H9 (cell line): ENCODE measurements around the gene ADAM11. TPM values are rescaled to one million over a fixed set of nuclear protein-coding genes. Genes with fewer than 3 reads are reported as not detected.

Experiments used
- DNase-seq: peaks from one replicate; pipeline ENCODE4 v3.0.0-alpha.2; 2017
- H2AFZ ChIP-seq: one replicate; pipeline ENCODE4 v1.6.1; 2013; ENCODE audit warnings: mild to moderate bottlenecking, low read length, control low read depth, moderate library complexity
- H2AK5ac ChIP-seq: 2 replicates; pipeline ENCODE4 v1.6.1; 2013; ENCODE audit warnings: low read length, control low read depth, mixed read lengths; ENCODE audit not compliant: insufficient read length
- H2BK120ac ChIP-seq: one replicate; pipeline ENCODE4 v1.6.1; 2013; ENCODE audit warnings: low read depth, mild to moderate bottlenecking, low read length, control low read depth, inconsistent platforms; ENCODE audit not compliant: poor library complexity, severe bottlenecking
- H2BK12ac ChIP-seq: 2 replicates; pipeline ENCODE4 v1.6.1; 2013; ENCODE audit warnings: low read length, control low read depth, mixed read lengths, low read depth; ENCODE audit not compliant: insufficient read length
- H2BK15ac ChIP-seq: 2 replicates; pipeline ENCODE4 v1.6.1; 2013; ENCODE audit warnings: low read depth, low read length, control low read depth
- H2BK20ac ChIP-seq: one replicate; pipeline ENCODE4 v1.6.1; 2013; ENCODE audit warnings: low read depth, mild to moderate bottlenecking, low read length, control low read depth, inconsistent platforms; ENCODE audit not compliant: poor library complexity, severe bottlenecking
- H2BK5ac ChIP-seq: 2 replicates; pipeline ENCODE4 v1.6.1; 2013; ENCODE audit warnings: low read length, control low read depth, mixed read lengths; ENCODE audit not compliant: insufficient read length
- H3K14ac ChIP-seq: 2 replicates; pipeline ENCODE4 v1.6.1; 2013; ENCODE audit warnings: low read length, control low read depth; ENCODE audit not compliant: insufficient read depth
- H3K18ac ChIP-seq: 2 replicates; pipeline ENCODE4 v1.6.1; 2013; ENCODE audit warnings: low read depth, mild to moderate bottlenecking, mixed read lengths, low read length, control low read depth; ENCODE audit not compliant: insufficient read length
- H3K23ac ChIP-seq: 2 replicates; pipeline ENCODE4 v1.6.1; 2013; ENCODE audit warnings: low read length, control low read depth, mixed read lengths, low read depth; ENCODE audit not compliant: insufficient read length
- H3K23me2 ChIP-seq: 2 replicates; pipeline ENCODE4 v1.6.1; 2013; ENCODE audit warnings: low read depth, mild to moderate bottlenecking, mixed read lengths, low read length, control low read depth; ENCODE audit not compliant: insufficient read length, poor library complexity, severe bottlenecking
- H3K27ac ChIP-seq: 2 replicates; pipeline ENCODE4 v1.5.1; 2013; ENCODE audit warnings: low read length, control low read depth, mixed read lengths, low read depth; ENCODE audit not compliant: insufficient read length
- H3K27me3 ChIP-seq: 2 replicates; pipeline ENCODE4 v1.6.1; 2013; ENCODE audit warnings: low read length, control low read depth, inconsistent platforms; ENCODE audit not compliant: insufficient read depth
- H3K4ac ChIP-seq: 2 replicates; pipeline ENCODE4 v1.6.1; 2013; ENCODE audit warnings: low read depth, mild to moderate bottlenecking, control low read depth, inconsistent platforms, low read length, moderate library complexity
- H3K4me1 ChIP-seq: 2 replicates; pipeline ENCODE4 v1.6.1; 2013; ENCODE audit warnings: low read length, control low read depth, inconsistent platforms; ENCODE audit not compliant: insufficient read depth
- H3K4me2 ChIP-seq: 2 replicates; pipeline ENCODE4 v1.6.1; 2013; ENCODE audit warnings: low read length, control low read depth, mixed read lengths; ENCODE audit not compliant: insufficient read length, insufficient read depth
- H3K56ac ChIP-seq: 2 replicates; pipeline ENCODE4 v1.6.1; 2013; ENCODE audit warnings: low read depth, mild to moderate bottlenecking, mixed read lengths, low read length, control low read depth; ENCODE audit not compliant: insufficient read length
- H3K79me1 ChIP-seq: 2 replicates; pipeline ENCODE4 v1.6.1; 2013; ENCODE audit warnings: low read depth, mild to moderate bottlenecking, moderate library complexity, low read length, control low read depth, inconsistent platforms; ENCODE audit not compliant: insufficient read depth, poor library complexity, severe bottlenecking
- H3K79me2 ChIP-seq: 2 replicates; pipeline ENCODE4 v1.6.1; 2013; ENCODE audit warnings: low read length, control low read depth, inconsistent platforms; ENCODE audit not compliant: insufficient read depth
- H3K9ac ChIP-seq: 2 replicates; pipeline ENCODE4 v1.6.1; 2013; ENCODE audit warnings: low read length, control low read depth, mixed read lengths; ENCODE audit not compliant: insufficient read length; ENCODE audit errors: extremely low read depth
- H3K9me3 ChIP-seq: one replicate; pipeline ENCODE4 v1.6.1; 2013; ENCODE audit warnings: low read depth, low read length, inconsistent platforms; ENCODE audit not compliant: control insufficient read depth
- H3T11ph ChIP-seq: one replicate; pipeline ENCODE4 v1.6.1; 2013; ENCODE audit warnings: mild to moderate bottlenecking, low read length, control low read depth, inconsistent platforms
- H4K20me1 ChIP-seq: one replicate; pipeline ENCODE4 v1.6.1; 2013; ENCODE audit not compliant: control insufficient read depth, insufficient read length, insufficient read depth
- H4K5ac ChIP-seq: 2 replicates; pipeline ENCODE4 v1.6.1; 2013; ENCODE audit warnings: low read depth, mild to moderate bottlenecking, mixed read lengths, low read length, control low read depth; ENCODE audit not compliant: insufficient read length
- H4K8ac ChIP-seq: replicated peaks from 2 replicates; pipeline ENCODE4 v1.6.1; 2013; ENCODE audit warnings: low read length, control low read depth, mixed read lengths, low read depth; ENCODE audit not compliant: insufficient read length
- H4K91ac ChIP-seq: 2 replicates; pipeline ENCODE4 v1.6.1; 2013; ENCODE audit warnings: low read depth, mild to moderate bottlenecking, moderate library complexity, mixed read lengths, low read length, control low read depth; ENCODE audit not compliant: insufficient read length
- H3K27ac Mint-ChIP-seq, 3 experiments: 2 replicates in 2 of 3; 3 replicates in 1 of 3; pipeline ENCODE4 v1.8.0; 2020 to 2021; ENCODE audit warnings: mixed read lengths in 3 of 3, mild to moderate bottlenecking in 1 of 3, moderate library complexity in 1 of 3
- H3K27me3 Mint-ChIP-seq: 2 replicates; pipeline ENCODE4 v1.8.0; 2021; ENCODE audit warnings: low read depth, mild to moderate bottlenecking, moderate library complexity, mixed read lengths
- H3K36me3 Mint-ChIP-seq, 3 experiments: 2 replicates in 2 of 3; 3 replicates in 1 of 3; pipeline ENCODE4 v1.8.0; 2020 to 2021; ENCODE audit warnings: low read depth in 3 of 3, mixed read lengths in 3 of 3; ENCODE audit not compliant: insufficient read depth in 1 of 3
- H3K4me1 Mint-ChIP-seq, 2 experiments: 2 replicates each; pipeline ENCODE4 v1.8.0; 2020; ENCODE audit warnings: mixed read lengths in 2 of 2
- H3K4me3 Mint-ChIP-seq, 2 experiments: 2 replicates in 1 of 2; 3 replicates in 1 of 2; pipeline ENCODE4 v1.8.0; 2020 to 2021; ENCODE audit warnings: mild to moderate bottlenecking in 2 of 2, mixed read lengths in 2 of 2, moderate library complexity in 1 of 2
- H3K9me3 Mint-ChIP-seq, 2 experiments: 2 replicates in 1 of 2; 3 replicates in 1 of 2; pipeline ENCODE4 v1.8.0; 2020; ENCODE audit warnings: mild to moderate bottlenecking in 2 of 2, mixed read lengths in 2 of 2, moderate library complexity in 1 of 2
- CTCF ChIP-seq: fragments of 200-600 bp; sonication (generic); conservative IDR thresholded peaks from 3 replicates; pipeline ENCODE4 v1.8.0; 2021; ENCODE audit warnings: antibody characterized with exemption, mild to moderate bottlenecking
- WGBS: extraction: QIAGEN DNeasy Blood & Tissue Kit; methylation state at CpG from one replicate; pipeline ENCODE4 v1.1.7; 2013; ENCODE audit warnings: missing lambda C conversion rate, low lambda C conversion rate, mixed read lengths; ENCODE audit not compliant: insufficient read length; ENCODE audit errors: extremely low coverage; 5-methylcytosine and 5-hydroxymethylcytosine counted together
- total RNA-seq: library from RNA; stranded (reverse); gene quantifications from 2 replicates; pipeline ENCODE4 v1.2.1, GENCODE V29; 2021

Gene ADAM11
- total RNA-seq, 1 experiment from 2014 or later: 4.6 TPM

GRCh38 chr17:44719444-44719843 is 39.3 kb upstream of the ADAM11 start:
- Histone ChIP-seq H4K8ac (no peak overlapping the region), H4K20me1 (no peaks in the 10 kb centered on the region), H3K14ac (no peak overlapping the region), H2BK20ac (no peak overlapping the region), H3K56ac (no peak overlapping the region), H3K27ac (no peak overlapping the region), H4K91ac (no peak overlapping the region), H3K18ac (no peak overlapping the region), H3K23ac (no peak overlapping the region), H3K27me3 (no peaks in the 10 kb centered on the region), H3K4ac (no peak overlapping the region), H3K9ac (no peak overlapping the region), H3K4me1 (no peaks in the 10 kb centered on the region), H2BK5ac (no peak overlapping the region), H3K79me2 (no peaks in the 10 kb centered on the region), H3K9me3 (no peaks in the 10 kb centered on the region), H3K4me2 (no peak overlapping the region), H4K5ac (no peak overlapping the region), H2AK5ac (no peak overlapping the region), H2BK120ac (no peak overlapping the region), H2BK12ac (no peak overlapping the region), H3T11ph (no peak overlapping the region), H3K79me1 (peaks cover 4% of the 10 kb centered on the region), H2AFZ (no peak overlapping the region), H2BK15ac (no peak overlapping the region), H3K23me2 (no peaks in the 10 kb centered on the region)
- TF ChIP-seq CTCF: no peak
- no peak overlapping the region for H3K27ac Mint-ChIP-seq
- no CpG with 5 or more reads among the region's 1 CpG for WGBS
- no peak overlapping the region for H3K4me3 Mint-ChIP-seq
- no peaks in the 10 kb centered on the region for H3K4me1 Mint-ChIP-seq
- no peak for DNase-seq
- H3K9me3 Mint-ChIP-seq: no peaks in the 10 kb centered on the region
- H3K36me3 Mint-ChIP-seq: peaks cover 21 to 66% (median 59%) of the 10 kb centered on the region in 3 experiments; a peak in 6 of 7 replicates
- H3K27me3 Mint-ChIP-seq: no peaks in the 10 kb centered on the region
